DLD1 (cell line): ENCODE data around the gene FANCC.

Experiments
- in situ Hi-C: cut with HindIII; loops from 2 replicates; pipeline ENCODE4 v1.10.0; 2017; ENCODE audit warnings: low sequenced_read_pairs

FANCC gene

GRCh38 chr9:95055334-95055850 is 262.1 kb downstream of the FANCC start:
- in situ Hi-C loops, result no loop called here

GRCh38 chr9:95053611-95054570 is 263.6 kb downstream of the FANCC start:
- in situ Hi-C loops, result no loop called here

DNA sequence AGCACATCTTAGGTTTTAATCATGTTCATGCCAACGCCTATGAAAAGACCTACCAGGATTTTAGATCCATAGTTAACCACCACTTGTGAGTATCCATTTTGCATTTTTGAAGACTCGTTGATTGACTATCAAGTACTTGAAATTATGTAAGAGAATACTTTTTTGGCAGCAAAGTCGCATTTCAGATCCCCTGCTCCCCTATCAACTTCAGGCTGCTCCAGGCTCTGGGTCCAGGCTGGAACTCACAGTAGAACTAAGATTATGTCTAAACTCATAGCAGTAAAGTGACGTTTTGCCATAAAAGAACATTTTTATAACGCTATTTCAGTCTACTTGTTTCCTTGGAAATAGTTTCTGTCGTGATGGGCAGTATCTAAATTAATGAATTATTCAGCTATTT is 267.7 kb downstream of the FANCC start:
- in situ Hi-C loops, result no loop called here
